GM10248 (cell line): ENCODE measurements around the gene ZNF487.

Source experiments
- CTCF ChIA-PET: fragments of 300-600 bp; sonication (Branson Sonifier 250); formaldehyde crosslinking; extraction: SDS; loops from one replicate; lab custom pipeline; 2021; ENCODE audit warnings: antibody characterized with exemption; lab: Yijun Ruan, JAX
- POLR2A ChIA-PET: fragments of 350-650 bp; sonication (Branson Sonifier 250); formaldehyde crosslinking; extraction: SDS; loops from one replicate; lab custom pipeline; 2020; ENCODE audit warnings: antibody characterized with exemption; lab: Yijun Ruan, JAX
- DNase-seq: peaks from one replicate; pipeline ENCODE4 v3.0.0; 2012; ENCODE audit errors: extremely low spot score
- TF ChIP-seq, protein P1 (sequence below): IDR thresholded peaks from 2 replicates; pipeline ENCODE4 v1.5.1; 2012; ENCODE audit warnings: mild to moderate bottlenecking, low read depth; ENCODE audit errors: extremely low read depth, missing control alignments, control extremely low read depth

The ZNF487 gene

DNA sequence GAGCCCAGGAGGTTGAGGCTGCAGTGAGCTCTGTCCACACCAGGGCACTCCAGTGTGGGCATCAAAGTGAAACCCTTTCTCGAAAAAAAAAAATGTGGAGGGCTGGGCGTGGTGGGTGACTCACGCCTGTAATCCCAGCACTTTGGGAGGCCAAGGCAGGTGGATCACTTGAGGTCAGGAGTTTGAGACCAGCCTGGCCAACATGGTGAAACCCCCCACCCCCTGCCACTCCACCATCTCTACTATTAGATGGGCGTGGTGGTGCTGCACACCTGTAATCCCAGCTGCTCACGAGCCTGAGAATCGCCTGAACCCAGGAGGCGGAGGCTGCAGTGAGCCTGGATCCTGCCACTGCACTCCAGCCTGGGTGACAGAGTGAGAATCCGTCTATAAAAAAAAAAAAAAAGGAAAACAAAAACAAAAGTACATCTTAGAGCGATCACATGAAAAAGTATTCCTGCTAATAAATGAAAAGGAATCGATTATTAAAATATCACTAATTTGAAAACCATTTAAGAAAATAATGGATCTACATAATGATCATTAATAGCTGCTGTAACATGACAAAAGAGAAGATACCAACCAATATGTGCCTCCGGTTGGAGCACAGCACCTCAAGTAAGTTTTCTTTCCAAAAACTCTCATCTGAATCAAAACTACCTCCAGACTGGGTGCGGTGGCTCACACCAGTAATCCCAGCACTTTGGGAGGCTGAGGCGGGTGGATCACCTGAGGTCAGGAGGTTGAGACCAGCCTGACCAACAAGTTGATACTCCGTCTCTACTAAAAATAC is 32.8 kb upstream of the ZNF487 start:
- TF ChIP-seq, protein P1, sequence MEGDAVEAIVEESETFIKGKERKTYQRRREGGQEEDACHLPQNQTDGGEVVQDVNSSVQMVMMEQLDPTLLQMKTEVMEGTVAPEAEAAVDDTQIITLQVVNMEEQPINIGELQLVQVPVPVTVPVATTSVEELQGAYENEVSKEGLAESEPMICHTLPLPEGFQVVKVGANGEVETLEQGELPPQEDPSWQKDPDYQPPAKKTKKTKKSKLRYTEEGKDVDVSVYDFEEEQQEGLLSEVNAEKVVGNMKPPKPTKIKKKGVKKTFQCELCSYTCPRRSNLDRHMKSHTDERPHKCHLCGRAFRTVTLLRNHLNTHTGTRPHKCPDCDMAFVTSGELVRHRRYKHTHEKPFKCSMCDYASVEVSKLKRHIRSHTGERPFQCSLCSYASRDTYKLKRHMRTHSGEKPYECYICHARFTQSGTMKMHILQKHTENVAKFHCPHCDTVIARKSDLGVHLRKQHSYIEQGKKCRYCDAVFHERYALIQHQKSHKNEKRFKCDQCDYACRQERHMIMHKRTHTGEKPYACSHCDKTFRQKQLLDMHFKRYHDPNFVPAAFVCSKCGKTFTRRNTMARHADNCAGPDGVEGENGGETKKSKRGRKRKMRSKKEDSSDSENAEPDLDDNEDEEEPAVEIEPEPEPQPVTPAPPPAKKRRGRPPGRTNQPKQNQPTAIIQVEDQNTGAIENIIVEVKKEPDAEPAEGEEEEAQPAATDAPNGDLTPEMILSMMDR: no peak
- no peak for DNase-seq
- POLR2A ChIA-PET: no interaction called here
- CTCF ChIA-PET: interaction anchor here (0.9 kb wide), 1 partner anchor 13 kb away, joined by 3 read pairs; no protein-coding TSS in a partner anchor

DNA sequence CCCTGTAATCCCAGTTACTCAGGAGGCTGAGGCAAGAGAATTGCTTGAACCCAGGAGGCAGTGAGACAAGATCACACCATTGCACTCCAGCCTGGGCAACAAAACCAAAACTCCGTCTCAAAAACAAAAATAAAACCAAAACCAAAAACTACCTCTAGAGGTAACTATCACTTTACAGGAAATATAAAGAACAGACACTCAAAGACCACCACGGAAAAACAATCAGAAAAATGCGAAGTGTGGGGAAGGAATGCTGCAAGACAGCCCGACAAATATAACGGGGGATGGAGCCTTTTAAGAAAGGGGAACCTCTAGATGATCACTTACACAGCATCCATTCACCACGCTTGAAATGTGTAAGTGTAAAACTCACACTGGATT is 32.2 kb upstream of the ZNF487 start:
- TF ChIP-seq, protein P1: no peak
- ChIA-PET POLR2A (no interaction called here), CTCF (no interaction called here)
- DNase-seq: no peak

DNA sequence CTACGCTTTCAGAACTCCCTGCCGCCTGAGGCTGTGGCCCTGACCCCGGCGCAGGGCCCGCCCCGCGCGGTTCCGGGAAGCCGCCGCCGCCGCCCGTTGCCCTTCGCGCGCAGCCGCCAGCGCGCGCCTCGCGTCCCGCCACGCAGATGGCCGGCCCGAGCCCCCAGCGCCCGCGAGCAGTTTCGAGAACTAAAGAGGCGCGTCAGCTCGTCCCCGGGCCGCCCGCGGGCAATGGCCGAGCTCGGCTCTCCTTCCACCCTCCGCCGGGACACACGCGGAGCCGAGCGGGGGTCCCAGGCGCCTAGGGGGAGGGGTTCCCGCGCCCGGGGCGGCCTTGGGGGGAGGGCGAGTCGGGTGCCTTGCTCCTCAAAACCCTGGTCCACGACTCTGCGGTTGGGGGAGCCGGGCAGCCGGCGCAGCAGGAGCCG is 29.7 kb upstream of the ZNF487 start:
- DNase-seq: peak; percentile 56
- POLR2A ChIA-PET: interaction anchor here (1.0 kb wide), 2 partner anchors 11 to 29 kb away, joined by 6 to 8 read pairs; no protein-coding TSS in a partner anchor
- TF ChIP-seq, protein P1: no peak
- CTCF ChIA-PET: interaction anchor here (1.0 to 1.6 kb wide), 6 partner anchors 11 to 42 kb away, joined by 3 to 5 read pairs (median 4); partner anchors contain the start of gene ZNF487

DNA sequence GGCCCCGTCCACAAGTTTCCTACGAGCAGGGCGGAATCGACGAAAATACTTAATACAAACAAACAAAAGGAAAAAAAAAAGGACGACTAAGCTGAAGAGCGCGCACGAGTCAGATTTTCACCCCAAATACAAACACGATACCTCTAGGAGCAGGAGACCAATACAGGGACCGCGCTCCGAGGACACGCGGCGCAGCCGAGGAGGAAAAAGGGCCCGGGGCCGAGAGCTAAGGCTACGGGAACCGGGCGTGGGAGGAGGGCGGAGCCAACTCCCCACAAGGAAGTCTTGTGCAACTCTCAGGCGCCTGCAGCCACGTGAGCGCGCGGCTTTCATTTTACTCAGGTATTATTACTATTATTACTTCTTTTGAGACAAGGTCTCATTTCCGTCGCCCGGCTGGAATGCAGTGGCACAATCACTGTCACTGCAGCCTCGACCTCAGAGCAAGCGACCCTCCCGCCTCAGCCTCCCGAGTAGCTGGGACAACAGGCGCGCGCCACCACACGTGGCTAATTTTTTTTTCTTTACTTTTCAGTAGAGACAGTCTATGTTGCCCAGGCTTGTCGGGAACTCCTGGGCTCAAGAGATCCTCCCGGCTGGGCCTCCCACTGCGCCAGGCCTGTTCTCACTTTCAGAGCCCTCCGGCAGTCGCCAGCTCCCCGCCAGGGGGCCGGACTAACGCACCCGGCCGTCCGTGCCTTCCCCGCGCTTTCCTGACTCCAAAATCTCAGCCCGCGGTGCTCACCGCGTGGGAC is 29.2 kb upstream of the ZNF487 start:
- DNase-seq: peak; percentile 90
- POLR2A ChIA-PET: interaction anchor here (0.8 to 1.0 kb wide), 4 partner anchors 10 to 29 kb away, joined by 3 to 8 read pairs (median 4); no protein-coding TSS in a partner anchor
- CTCF ChIA-PET: interaction anchor here (1.0 to 1.6 kb wide), 6 partner anchors 12 to 41 kb away, joined by 3 to 5 read pairs (median 4); partner anchors contain the start of gene ZNF487
- TF ChIP-seq, protein P1: peak; percentile 34

DNA sequence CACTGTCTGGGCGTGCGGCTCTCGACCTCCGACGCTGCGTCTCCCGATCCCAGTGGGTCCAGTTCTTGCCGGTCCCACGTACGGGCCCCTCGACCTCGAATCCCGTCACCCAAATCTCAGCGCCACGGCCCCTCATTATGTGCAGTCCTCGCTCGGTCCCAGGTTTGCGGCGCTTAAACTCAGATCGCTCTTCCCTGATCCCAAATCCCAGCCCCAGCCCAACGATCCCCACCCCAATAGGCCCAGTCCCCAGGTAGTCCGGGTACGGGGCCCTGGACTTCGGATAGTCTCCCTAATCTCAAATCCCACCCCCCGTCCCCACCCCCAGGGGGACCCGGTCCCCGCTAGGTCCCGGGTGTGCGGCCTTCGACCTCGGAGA is 28.6 kb upstream of the ZNF487 start:
- ChIA-PET CTCF (interaction anchor here (1.0 to 1.6 kb wide), 5 partner anchors 13 to 40 kb away, joined by 3 to 5 read pairs (median 4); partner anchors contain the start of gene ZNF487), POLR2A (interaction anchor here (0.8 kb wide), 2 partner anchors 10 to 12 kb away, joined by 3 read pairs; no protein-coding TSS in a partner anchor)
- DNase-seq: no peak
- TF ChIP-seq, protein P1: no peak
